Gastroesophageal sphincter (tissue), 3 donors: Measurements from ENCODE around the gene CDC42BPA.

Experiments
- EP300 ChIP-seq: sonication (generic); formaldehyde crosslinking; IDR thresholded peaks from one replicate; pipeline ENCODE4 v1.6.1; 2017; ENCODE audit warnings: antibody characterized with exemption, mild to moderate bottlenecking
- POLR2A ChIP-seq, 2 donors: fragments of 450-650 bp; IDR thresholded peaks; one replicate each; pipeline ENCODE4 v1.6.1; 2017; ENCODE audit warnings: antibody characterized with exemption in 2 of 2, mild to moderate bottlenecking in 2 of 2, moderate library complexity in 1 of 2
- POLR2AphosphoS5 ChIP-seq: sonication (generic); formaldehyde crosslinking; IDR thresholded peaks from one replicate; pipeline ENCODE4 v1.6.1; 2017; ENCODE audit warnings: antibody characterized with exemption
- TF ChIP-seq, protein P1 (sequence below), 4 experiments: fragments of 200-600 bp in 2 of 4; fragments of 450-650 bp in 2 of 4; sonication (generic) in 1 of 4; IDR thresholded peaks; one replicate each; pipeline ENCODE4 v1.5.1; 2017 to 2019; ENCODE audit warnings: antibody characterized with exemption in 4 of 4, mild to moderate bottlenecking in 2 of 4, moderate library complexity in 2 of 4

DNA sequence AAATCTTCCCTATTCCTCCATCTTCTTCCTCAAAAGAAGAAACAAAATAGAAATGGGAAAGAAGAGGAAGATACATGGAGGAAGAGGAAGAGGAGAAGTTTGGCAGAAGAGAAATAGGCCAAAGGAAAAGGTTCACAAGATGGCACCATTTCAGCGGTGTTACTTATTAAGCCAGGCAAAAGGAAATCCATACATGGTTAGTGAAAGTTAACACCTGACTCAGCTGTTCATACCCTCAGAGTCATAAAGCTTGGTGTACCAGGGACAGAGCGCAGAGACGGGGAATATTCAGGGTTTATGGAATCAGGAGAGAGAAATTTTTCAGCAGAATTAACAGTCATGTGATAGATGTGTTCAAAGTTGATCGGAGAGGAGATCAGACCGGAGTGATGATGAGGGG is 307.6 kb downstream of the CDC42BPA start:
- TF ChIP-seq, protein P1, sequence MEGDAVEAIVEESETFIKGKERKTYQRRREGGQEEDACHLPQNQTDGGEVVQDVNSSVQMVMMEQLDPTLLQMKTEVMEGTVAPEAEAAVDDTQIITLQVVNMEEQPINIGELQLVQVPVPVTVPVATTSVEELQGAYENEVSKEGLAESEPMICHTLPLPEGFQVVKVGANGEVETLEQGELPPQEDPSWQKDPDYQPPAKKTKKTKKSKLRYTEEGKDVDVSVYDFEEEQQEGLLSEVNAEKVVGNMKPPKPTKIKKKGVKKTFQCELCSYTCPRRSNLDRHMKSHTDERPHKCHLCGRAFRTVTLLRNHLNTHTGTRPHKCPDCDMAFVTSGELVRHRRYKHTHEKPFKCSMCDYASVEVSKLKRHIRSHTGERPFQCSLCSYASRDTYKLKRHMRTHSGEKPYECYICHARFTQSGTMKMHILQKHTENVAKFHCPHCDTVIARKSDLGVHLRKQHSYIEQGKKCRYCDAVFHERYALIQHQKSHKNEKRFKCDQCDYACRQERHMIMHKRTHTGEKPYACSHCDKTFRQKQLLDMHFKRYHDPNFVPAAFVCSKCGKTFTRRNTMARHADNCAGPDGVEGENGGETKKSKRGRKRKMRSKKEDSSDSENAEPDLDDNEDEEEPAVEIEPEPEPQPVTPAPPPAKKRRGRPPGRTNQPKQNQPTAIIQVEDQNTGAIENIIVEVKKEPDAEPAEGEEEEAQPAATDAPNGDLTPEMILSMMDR (IDR thresholded peaks at IDR 0.05) = no peak
- no peak for TF ChIP-seq POLR2A (IDR thresholded peaks at IDR 0.05)
- no peak for TF ChIP-seq POLR2AphosphoS5
- no peak for TF ChIP-seq EP300
